Activated CD4-positive, alpha-beta T cell treated with anti-CD3 and anti-CD28 coated beads, Interleukin-2, Interleukin-4, amounts not matched to agents 100 ng/mL and 50 ng/mL, durations not matched to agents 16 hours and 8 hours (primary cell): ENCODE results near the gene SORCS2.

Source experiments
- DNase-seq: peaks from one replicate; pipeline ENCODE4 v3.0.0-alpha.2; 2020; ENCODE audit warnings: low spot score

The SORCS2 gene

GRCh38 chr4:7377223-7377865, 185.0 kb downstream of the SORCS2 start:
- no peak for DNase-seq

GRCh38 chr4:7379186-7379585, 186.8 kb downstream of the SORCS2 start:
- DNase-seq = no peak

- DNase-seq = no peak
Measured at GRCh38 chr4:7379719-7380118, 187.4 kb downstream of the SORCS2 start.

- DNase-seq = no peak
Measured at GRCh38 chr4:7381221-7381889, 189.0 kb downstream of the SORCS2 start.

GRCh38 chr4:7381890-7382633, 189.7 kb downstream of the SORCS2 start:
- DNase-seq = no peak

GRCh38 chr4:7382634-7383014, 190.3 kb downstream of the SORCS2 start:
- DNase-seq = no peak

- no peak for DNase-seq
Measured at GRCh38 chr4:7383266-7383665, 190.9 kb downstream of the SORCS2 start.

- DNase-seq = no peak
Measured at GRCh38 chr4:7384003-7384928, 191.9 kb downstream of the SORCS2 start.

- no peak for DNase-seq
Measured at GRCh38 chr4:7384929-7385890, 192.9 kb downstream of the SORCS2 start.

GRCh38 chr4:7387925-7388324, 195.6 kb downstream of the SORCS2 start:
- DNase-seq = no peak

- no peak for DNase-seq
Measured at GRCh38 chr4:7388627-7389026, 196.3 kb downstream of the SORCS2 start.

GRCh38 chr4:7389101-7389701, 196.9 kb downstream of the SORCS2 start:
- no peak for DNase-seq

- DNase-seq = no peak
Measured at GRCh38 chr4:7389719-7390118, 197.4 kb downstream of the SORCS2 start.

- no peak for DNase-seq
Measured at GRCh38 chr4:7390336-7390735, 198.0 kb downstream of the SORCS2 start.

- no peak for DNase-seq
Measured at GRCh38 chr4:7390906-7391636, 198.7 kb downstream of the SORCS2 start.

- no peak for DNase-seq
Measured at GRCh38 chr4:7391637-7392437, 199.5 kb downstream of the SORCS2 start.

GRCh38 chr4:7392438-7393421, 200.4 kb downstream of the SORCS2 start:
- DNase-seq = no peak
